MM.1S (cell line): Measurements from ENCODE around the gene TBC1D23.

Source experiments
- CTCF ChIP-seq: fragments of 300-600 bp; sonication (generic); IDR thresholded peaks from 2 replicates; pipeline ENCODE4 v1.5.1; 2016; ENCODE audit warnings: antibody characterized with exemption, low read length, mixed read lengths
- EZH2 ChIP-seq: fragments of 300-600 bp; sonication (generic); optimal IDR thresholded peaks from 2 replicates; pipeline ENCODE3; 2017; ENCODE audit warnings: low read depth, mild to moderate bottlenecking, antibody characterized with exemption, low read length, mixed read lengths

- TF ChIP-seq EZH2 (no peak), CTCF (no peak)
These were observed 69.9 kb downstream of the TBC1D23 start for GRCh38 chr3:100330651-100331050.
